Erythroblast (primary cell): ENCODE results near the gene SLC5A3.
A peak's percentile ranks its signal among the peaks of the same experiment; 100 is the strongest.

ENCODE experiments used
- DNase-seq, 2 experiments: peaks; one replicate each; lab custom pipeline; 2025; lab: John Stamatoyannopoulos, UW
- GATA1 ChIP-seq: IDR thresholded peaks from 2 replicates; pipeline ENCODE4 v1.6.1; 2011; ENCODE audit warnings: low read depth, mild to moderate bottlenecking, control low read depth, low read length, moderate library complexity
- POLR2A ChIP-seq: IDR thresholded peaks from 2 replicates; pipeline ENCODE4 v1.6.1; 2011; ENCODE audit warnings: mild to moderate bottlenecking, low read length

SLC5A3 gene

GRCh38 chr21:34043333-34043732 is 30.0 kb upstream of the SLC5A3 start:
- DNase-seq, result no peak
- no peak for TF ChIP-seq POLR2A
- TF ChIP-seq GATA1, result no peak

DNA sequence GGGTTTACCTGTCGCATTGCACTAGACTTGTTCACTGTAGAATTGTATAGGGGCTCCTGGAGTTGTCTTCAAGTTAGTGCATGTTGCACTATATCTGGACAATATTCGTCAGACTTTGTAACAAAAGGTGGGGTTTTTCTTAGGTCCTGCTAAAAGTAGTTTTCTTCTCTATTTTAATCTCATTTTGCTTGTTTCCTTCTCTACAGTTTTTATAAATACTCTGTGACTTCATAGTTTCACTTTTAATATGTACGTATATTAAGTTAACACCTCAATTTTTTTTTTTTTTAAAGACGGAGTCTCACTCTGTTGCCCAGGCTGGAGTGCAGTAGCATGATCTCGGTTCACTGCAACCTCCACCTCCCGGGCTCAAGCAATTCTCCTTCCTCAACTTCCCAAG is 26.5 kb upstream of the SLC5A3 start:
- no peak for TF ChIP-seq POLR2A
- TF ChIP-seq GATA1, result no peak
- no peak for DNase-seq

- TF ChIP-seq POLR2A (no peak), GATA1 (no peak)
- no peak for DNase-seq
Observed at GRCh38 chr21:34047835-34048234, 25.5 kb upstream of the SLC5A3 start.

DNA sequence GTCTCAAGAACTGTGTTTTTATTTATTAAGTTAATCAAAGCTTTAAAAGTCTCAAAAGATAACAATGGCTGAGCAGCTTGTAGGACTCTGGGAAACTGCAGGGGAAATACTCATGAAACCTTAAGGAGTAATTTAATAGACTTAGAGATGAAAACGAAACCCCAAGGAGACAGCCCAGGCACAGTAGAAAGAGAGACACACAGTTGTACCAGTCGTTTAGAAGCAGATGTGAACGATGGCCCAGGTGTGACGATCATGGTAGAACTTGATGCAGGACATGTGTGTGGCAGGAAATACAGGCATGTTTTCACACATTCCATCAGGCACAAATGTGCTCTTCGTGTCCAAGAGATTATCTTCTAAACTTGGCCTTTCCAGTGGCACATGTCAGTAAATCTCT is 21.2 kb upstream of the SLC5A3 start:
- no peak for DNase-seq
- TF ChIP-seq POLR2A, result no peak
- TF ChIP-seq GATA1, result no peak

DNA sequence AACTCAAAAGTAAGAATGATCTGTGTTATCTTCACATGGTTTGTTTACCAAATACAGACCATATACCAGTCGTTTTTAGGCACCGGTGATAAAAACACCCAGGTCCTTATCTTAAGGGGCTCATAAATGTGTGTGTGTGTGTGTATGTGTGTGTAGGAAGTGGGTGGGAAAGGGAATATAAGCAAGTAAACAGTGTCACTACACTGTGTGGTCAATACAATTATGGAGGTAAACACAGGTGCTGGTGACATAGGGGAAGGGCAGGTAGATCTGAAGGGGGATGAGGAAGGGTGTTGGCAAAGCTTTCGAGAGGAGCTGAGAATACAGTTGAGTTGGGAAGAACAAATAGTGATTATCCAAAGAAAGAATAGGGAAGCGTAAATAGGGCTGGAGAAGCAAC is 19.1 kb upstream of the SLC5A3 start:
- TF ChIP-seq POLR2A, result no peak
- TF ChIP-seq GATA1, result no peak
- no peak for DNase-seq

- no peak for DNase-seq
- no peak for TF ChIP-seq GATA1
- no peak for TF ChIP-seq POLR2A
Observed at GRCh38 chr21:34055615-34056014, 17.8 kb upstream of the SLC5A3 start.

DNA sequence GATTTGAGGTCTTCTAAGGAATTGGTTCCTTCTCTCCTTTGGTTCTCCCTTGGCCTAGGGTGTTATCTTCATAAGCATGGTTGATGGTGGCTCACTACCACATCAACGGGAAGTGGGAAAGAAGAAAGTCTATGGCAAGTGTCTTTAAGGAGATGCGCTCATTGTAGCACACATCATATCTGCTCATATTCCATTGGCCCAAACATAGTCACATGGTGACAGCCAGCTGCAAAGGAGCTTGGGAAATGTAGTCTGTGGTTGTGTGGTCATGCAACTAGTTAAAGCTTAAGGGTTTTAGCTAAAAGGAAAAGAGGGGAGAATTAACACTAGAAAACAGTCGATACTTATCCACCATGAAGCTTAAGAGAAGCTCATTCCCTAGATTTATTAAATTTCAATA is 11.4 kb upstream of the SLC5A3 start:
- peak in 1 of 2 experiments; percentile 21 for DNase-seq
- no peak for TF ChIP-seq GATA1
- no peak for TF ChIP-seq POLR2A

DNA sequence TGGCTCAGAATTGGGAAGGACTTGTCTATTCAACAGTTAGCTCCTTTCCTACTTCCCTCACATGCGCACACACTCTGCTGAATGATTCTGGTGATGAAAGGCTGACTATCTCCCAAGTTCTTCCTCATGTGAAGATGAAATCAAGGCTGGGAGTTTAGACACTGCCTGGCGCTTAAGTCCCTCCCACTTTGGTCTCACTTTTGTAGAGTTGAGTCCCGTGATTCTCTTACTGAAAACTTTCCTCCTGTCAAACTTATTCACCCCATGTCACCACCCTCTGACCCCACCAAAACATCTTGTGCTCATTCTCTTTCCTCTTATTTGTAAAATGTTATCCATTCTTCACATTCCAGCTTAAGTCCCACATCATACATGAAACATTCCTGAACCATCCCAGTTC is 8.4 kb upstream of the SLC5A3 start:
- DNase-seq, result no peak
- no peak for TF ChIP-seq POLR2A

GRCh38 chr21:34071683-34072082 is 1.7 kb upstream of the SLC5A3 start:
- no peak for TF ChIP-seq POLR2A
- TF ChIP-seq GATA1, result no peak
- no peak for DNase-seq

DNA sequence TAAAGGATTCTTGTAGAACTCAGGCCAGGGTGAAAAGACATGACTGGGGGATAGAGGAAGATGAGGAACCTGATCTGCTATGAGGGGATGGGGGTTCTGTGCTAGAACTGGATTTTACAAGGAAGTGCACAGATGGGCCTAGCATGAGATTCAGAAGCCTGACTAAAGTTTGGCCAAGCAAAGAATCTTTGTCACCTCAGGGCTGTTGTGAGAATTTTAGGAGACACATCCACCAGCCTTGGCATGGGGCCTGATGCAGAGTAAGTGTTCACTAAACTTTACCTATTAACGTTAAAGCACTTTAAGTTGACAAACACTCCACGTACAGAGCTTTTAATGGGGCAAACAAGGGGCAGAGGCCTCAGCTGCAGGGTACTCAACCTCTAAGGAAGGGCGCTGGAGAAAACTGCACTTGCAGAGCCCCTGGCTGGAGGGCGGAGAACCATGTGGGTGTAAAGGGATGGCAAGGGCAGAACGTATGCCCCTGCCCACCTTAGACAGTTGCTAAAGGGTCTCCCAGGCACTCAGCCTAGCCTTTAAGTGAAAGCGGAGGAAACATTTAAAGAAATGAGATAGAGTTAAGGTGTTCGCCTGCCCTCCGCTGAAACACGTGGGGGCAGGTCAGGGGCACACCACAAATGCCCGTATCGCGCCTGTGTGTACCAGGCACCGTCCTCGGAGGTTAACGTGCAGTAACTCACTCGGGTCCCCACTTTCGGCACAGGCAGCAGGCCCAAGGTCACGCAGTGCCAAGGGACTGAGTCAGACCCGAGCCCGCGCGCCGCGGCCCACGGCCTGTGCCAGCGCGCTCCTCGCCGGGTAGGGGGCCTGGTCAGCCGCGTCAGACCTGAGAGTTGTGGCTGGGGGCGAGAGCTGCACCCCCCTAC is 990 bp upstream of the SLC5A3 start:
- TF ChIP-seq GATA1, result no peak
- DNase-seq, result no peak

DNA sequence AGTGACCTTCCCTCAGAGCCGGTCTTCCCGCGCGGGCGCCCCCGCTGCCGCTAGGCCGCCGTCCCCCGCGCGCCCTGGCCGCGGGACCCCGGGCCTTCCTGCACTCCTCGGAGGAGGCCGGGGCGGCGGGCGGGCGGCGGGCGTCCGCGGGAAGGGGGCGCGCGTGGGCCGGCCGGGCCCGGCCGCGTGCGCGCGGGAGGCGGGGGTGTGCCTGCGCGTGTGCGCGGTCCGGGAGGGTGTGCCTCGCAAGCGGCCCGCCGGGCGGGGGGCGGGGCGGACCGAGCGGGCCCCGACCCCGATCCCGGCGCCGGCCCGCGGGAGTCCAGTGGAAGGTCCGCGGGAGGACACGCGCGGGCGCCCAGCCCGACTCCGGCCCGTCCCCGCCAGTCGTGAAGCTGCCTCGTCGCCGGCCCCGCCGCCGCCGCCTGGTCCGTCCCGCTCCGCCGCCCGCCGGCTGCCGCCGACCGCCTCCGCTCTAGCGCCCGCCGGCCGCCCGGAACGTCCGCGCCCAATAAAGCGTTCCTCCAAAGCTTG is 438 bp downstream of the SLC5A3 start:
- DNase-seq, result peak; percentile 75 to 81
- TF ChIP-seq POLR2A (no peak), GATA1 (no peak)

DNA sequence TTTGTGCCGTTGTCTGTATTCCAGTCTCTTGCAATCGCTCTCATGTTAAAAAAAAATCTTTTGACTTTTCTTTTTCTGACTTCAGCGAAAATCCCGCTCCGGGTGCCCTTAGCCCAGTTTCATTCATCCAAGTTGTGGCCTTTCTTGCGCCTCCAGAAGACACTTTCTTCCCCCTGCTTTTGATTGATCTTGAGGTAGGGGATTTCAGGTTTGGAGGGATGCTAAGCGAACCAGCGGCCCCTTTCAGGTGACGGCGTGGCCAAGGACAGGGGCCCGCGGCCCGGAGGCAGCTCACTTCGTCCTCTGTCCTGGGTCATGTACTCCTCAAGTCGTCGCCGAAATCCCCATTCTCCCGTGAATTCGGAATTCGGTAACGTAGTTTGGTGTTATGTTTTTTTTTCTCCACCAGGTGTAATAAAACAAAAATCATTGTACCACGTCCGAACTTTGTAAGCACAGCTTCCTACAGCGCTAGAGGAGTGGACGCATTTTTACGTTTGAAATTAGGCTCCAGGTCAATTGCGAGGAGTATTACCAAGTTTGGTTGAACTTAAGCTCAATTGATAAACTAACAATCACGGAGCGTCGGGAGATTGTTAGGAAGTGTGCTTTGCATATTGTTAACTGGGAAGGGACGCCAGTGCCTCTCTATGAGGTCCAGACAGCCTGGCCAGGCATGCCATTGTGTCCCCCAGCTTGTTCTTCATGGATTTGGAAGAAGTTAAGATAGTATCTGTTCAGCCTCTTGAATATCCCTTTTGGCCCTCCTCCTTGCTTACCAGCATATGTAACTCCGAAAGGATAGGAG is 1.1 kb downstream of the SLC5A3 start:
- peak; percentile 47 to 53 for DNase-seq
- TF ChIP-seq GATA1 (no peak), POLR2A (no peak)

DNA sequence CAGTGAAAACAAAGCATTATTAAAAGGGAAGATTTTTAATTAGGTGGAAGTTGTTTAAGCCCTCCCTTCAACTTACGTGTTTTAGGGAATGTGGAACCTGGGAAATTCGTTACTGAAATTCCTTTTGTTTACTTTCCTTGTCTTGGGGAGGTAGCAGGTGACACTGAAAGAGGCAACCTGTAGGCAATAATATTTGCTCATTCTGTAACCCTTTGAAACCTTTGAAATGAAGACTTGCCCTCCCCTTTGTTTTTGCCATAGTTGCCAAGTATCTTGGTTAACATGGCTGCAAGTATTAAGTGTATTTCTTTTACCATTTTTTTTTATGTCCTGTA is 1.7 kb downstream of the SLC5A3 start:
- DNase-seq, result peak in 1 of 2 experiments; percentile 32
- TF ChIP-seq GATA1, result no peak

- DNase-seq, result peak in 1 of 2 experiments; percentile 22
Observed at GRCh38 chr21:34075760-34076660, 2.6 kb downstream of the SLC5A3 start.

More at GRCh38 chr21:34075760-34076660, 2.6 kb downstream of the SLC5A3 start:
- no peak for TF ChIP-seq GATA1
- TF ChIP-seq POLR2A, result no peak
